Measurements from ENCODE around the gene SCRG1. TPM values are rescaled to one million over a fixed set of nuclear protein-coding genes. Genes with fewer than 3 reads are reported as not detected.

The SCRG1 gene
- total RNA-seq, 1 donor from 2014 or later: not detected

GRCh38 chr4:173420324-173420752, 21.4 kb upstream of the SCRG1 start:
- H3K36me3 Mint-ChIP-seq (ENCODE audit: low read depth): peaks cover 2% of the 10 kb centered on the region
- no peak overlapping the region for H3K4me3 Mint-ChIP-seq
- no peak for DNase-seq
- no peaks in the 10 kb centered on the region for H3K9me3 Mint-ChIP-seq
- intact Hi-C loops (cut with micrococcal nuclease): loop anchor here (1.0 kb wide), 1 partner anchor 74 kb away; no protein-coding TSS in a partner anchor
- no peak overlapping the region for H3K27ac Mint-ChIP-seq
- H3K27me3 Mint-ChIP-seq: peaks cover 3% of the 10 kb centered on the region
- H3K4me1 Mint-ChIP-seq: peaks cover 7% of the 10 kb centered on the region

- Mint-ChIP-seq H3K4me1 (peaks cover 5% of the 10 kb centered on the region), H3K9me3 (no peaks in the 10 kb centered on the region), H3K4me3 (no peak overlapping the region), H3K27ac (no peak overlapping the region), H3K36me3 (ENCODE audit: low read depth) (no peaks in the 10 kb centered on the region), H3K27me3 (peaks cover 3% of the 10 kb centered on the region)
- intact Hi-C loops (cut with micrococcal nuclease): no loop called here
- no peak for DNase-seq
These were observed 19.7 kb upstream of the SCRG1 start for GRCh38 chr4:173418639-173419038.

GRCh38 chr4:173417833-173418232, 18.9 kb upstream of the SCRG1 start:
- H3K9me3 Mint-ChIP-seq: no peaks in the 10 kb centered on the region
- H3K27ac Mint-ChIP-seq: no peak overlapping the region
- H3K4me1 Mint-ChIP-seq: peaks cover 5% of the 10 kb centered on the region
- no peak overlapping the region for H3K4me3 Mint-ChIP-seq
- intact Hi-C loops (cut with micrococcal nuclease): loop anchor here (1.0 to 2.0 kb wide), 4 partner anchors 47 to 405 kb away; partner anchors contain the start of gene SAP30
- no peaks in the 10 kb centered on the region for H3K36me3 Mint-ChIP-seq (ENCODE audit: low read depth)
- peak; percentile 40 for DNase-seq
- H3K27me3 Mint-ChIP-seq: peaks cover 3% of the 10 kb centered on the region

- no peaks in the 10 kb centered on the region for H3K9me3 Mint-ChIP-seq
- peak; percentile 53 for DNase-seq
- H3K4me3 Mint-ChIP-seq: no peak overlapping the region
- H3K4me1 Mint-ChIP-seq: peaks cover 5% of the 10 kb centered on the region
- H3K27ac Mint-ChIP-seq: no peak overlapping the region
- H3K27me3 Mint-ChIP-seq: peaks cover 3% of the 10 kb centered on the region
- intact Hi-C loops (cut with micrococcal nuclease): loop anchor here (2.0 kb wide), 1 partner anchor 45 kb away; the partner anchor contains the start of gene SAP30
- H3K36me3 Mint-ChIP-seq (ENCODE audit: low read depth): no peaks in the 10 kb centered on the region
These were observed 17.2 kb upstream of the SCRG1 start for GRCh38 chr4:173415885-173416653.

- intact Hi-C loops (cut with micrococcal nuclease): no loop called here
- peaks cover 3% of the 10 kb centered on the region for H3K27me3 Mint-ChIP-seq
- H3K4me1 Mint-ChIP-seq: no peaks in the 10 kb centered on the region
- H3K9me3 Mint-ChIP-seq: no peaks in the 10 kb centered on the region
- no peak overlapping the region for H3K4me3 Mint-ChIP-seq
- DNase-seq: peak; percentile 28
- H3K27ac Mint-ChIP-seq: no peak overlapping the region
- H3K36me3 Mint-ChIP-seq (ENCODE audit: low read depth): no peaks in the 10 kb centered on the region
These were observed 16.2 kb upstream of the SCRG1 start for GRCh38 chr4:173415092-173415491.

GRCh38 chr4:173414456-173414855, 15.5 kb upstream of the SCRG1 start:
- intact Hi-C loops (cut with micrococcal nuclease): no loop called here
- Mint-ChIP-seq H3K36me3 (ENCODE audit: low read depth) (no peaks in the 10 kb centered on the region), H3K9me3 (no peaks in the 10 kb centered on the region), H3K4me1 (no peaks in the 10 kb centered on the region), H3K27me3 (peaks cover 3% of the 10 kb centered on the region), H3K4me3 (no peak overlapping the region), H3K27ac (no peak overlapping the region)
- DNase-seq: peak; percentile 51

GRCh38 chr4:173413036-173413435, 14.1 kb upstream of the SCRG1 start:
- DNase-seq: peak; percentile 16
- Mint-ChIP-seq H3K27ac (no peak overlapping the region), H3K27me3 (peaks cover under 1% of the 10 kb centered on the region), H3K9me3 (no peaks in the 10 kb centered on the region), H3K4me3 (no peak overlapping the region), H3K4me1 (no peaks in the 10 kb centered on the region), H3K36me3 (ENCODE audit: low read depth) (no peaks in the 10 kb centered on the region)
- intact Hi-C loops (cut with micrococcal nuclease): no loop called here

GRCh38 chr4:173411106-173411693, 12.3 kb upstream of the SCRG1 start:
- Mint-ChIP-seq H3K4me1 (peaks cover 3% of the 10 kb centered on the region), H3K36me3 (ENCODE audit: low read depth) (peaks cover 3% of the 10 kb centered on the region), H3K4me3 (no peak overlapping the region), H3K27ac (no peak overlapping the region), H3K27me3 (no peaks in the 10 kb centered on the region), H3K9me3 (no peaks in the 10 kb centered on the region)
- intact Hi-C loops (cut with micrococcal nuclease): no loop called here
- no peak for DNase-seq

GRCh38 chr4:173410079-173410478, 11.2 kb upstream of the SCRG1 start:
- Mint-ChIP-seq H3K4me3 (no peak overlapping the region), H3K27ac (no peak overlapping the region), H3K9me3 (no peaks in the 10 kb centered on the region), H3K4me1 (peaks cover 10% of the 10 kb centered on the region), H3K27me3 (no peaks in the 10 kb centered on the region), H3K36me3 (ENCODE audit: low read depth) (peaks cover 3% of the 10 kb centered on the region)
- DNase-seq: peak; percentile 49
- intact Hi-C loops (cut with micrococcal nuclease): no loop called here

- Mint-ChIP-seq H3K36me3 (ENCODE audit: low read depth) (peaks cover 3% of the 10 kb centered on the region), H3K4me3 (no peak overlapping the region), H3K27ac (no peak overlapping the region), H3K9me3 (no peaks in the 10 kb centered on the region), H3K4me1 (peaks cover 10% of the 10 kb centered on the region), H3K27me3 (no peaks in the 10 kb centered on the region)
- intact Hi-C loops (cut with micrococcal nuclease): no loop called here
- no peak for DNase-seq
These were observed 7.1 kb upstream of the SCRG1 start for GRCh38 chr4:173405840-173406606.

- Mint-ChIP-seq H3K4me1 (peaks cover 10% of the 10 kb centered on the region), H3K27me3 (no peaks in the 10 kb centered on the region), H3K36me3 (ENCODE audit: low read depth) (peaks cover 3% of the 10 kb centered on the region), H3K9me3 (no peaks in the 10 kb centered on the region), H3K27ac (no peak overlapping the region), H3K4me3 (no peak overlapping the region)
- no peak for DNase-seq
- intact Hi-C loops (cut with micrococcal nuclease): no loop called here
These were observed 5.5 kb upstream of the SCRG1 start for GRCh38 chr4:173404296-173404865.

GRCh38 chr4:173403051-173403450, 4.1 kb upstream of the SCRG1 start:
- H3K4me3 Mint-ChIP-seq: no peak overlapping the region
- intact Hi-C loops (cut with micrococcal nuclease): no loop called here
- H3K27me3 Mint-ChIP-seq: peaks cover 2% of the 10 kb centered on the region
- H3K4me1 Mint-ChIP-seq: peaks cover 10% of the 10 kb centered on the region
- no peak overlapping the region for H3K27ac Mint-ChIP-seq
- DNase-seq: no peak
- H3K9me3 Mint-ChIP-seq: no peaks in the 10 kb centered on the region
- H3K36me3 Mint-ChIP-seq (ENCODE audit: low read depth): peaks cover 3% of the 10 kb centered on the region

- DNase-seq: no peak
- H3K27me3 Mint-ChIP-seq: peaks cover 4% of the 10 kb centered on the region
- intact Hi-C loops (cut with micrococcal nuclease): no loop called here
These were observed 2.1 kb upstream of the SCRG1 start for GRCh38 chr4:173401063-173401462.

More at GRCh38 chr4:173401063-173401462, 2.1 kb upstream of the SCRG1 start:
- peaks cover 2% of the 10 kb centered on the region for H3K36me3 Mint-ChIP-seq (ENCODE audit: low read depth)
- H3K4me1 Mint-ChIP-seq: peaks cover 6% of the 10 kb centered on the region
- no peak overlapping the region for H3K4me3 Mint-ChIP-seq
- H3K27ac Mint-ChIP-seq: no peak overlapping the region
- H3K9me3 Mint-ChIP-seq: no peaks in the 10 kb centered on the region
